H9 (cell line): ENCODE data around the gene INPP5B. TPM values are rescaled to one million over a fixed set of nuclear protein-coding genes. Genes with fewer than 3 reads are reported as not detected.

Source experiments
- DNase-seq: peaks from one replicate; pipeline ENCODE4 v3.0.0-alpha.2; 2017
- H2AFZ ChIP-seq: one replicate; pipeline ENCODE4 v1.6.1; 2013; ENCODE audit warnings: mild to moderate bottlenecking, low read length, control low read depth, moderate library complexity
- H2AK5ac ChIP-seq: 2 replicates; pipeline ENCODE4 v1.6.1; 2013; ENCODE audit warnings: low read length, control low read depth, mixed read lengths; ENCODE audit not compliant: insufficient read length
- H2BK120ac ChIP-seq: one replicate; pipeline ENCODE4 v1.6.1; 2013; ENCODE audit warnings: low read depth, mild to moderate bottlenecking, low read length, control low read depth, inconsistent platforms; ENCODE audit not compliant: poor library complexity, severe bottlenecking
- H2BK12ac ChIP-seq: 2 replicates; pipeline ENCODE4 v1.6.1; 2013; ENCODE audit warnings: low read length, control low read depth, mixed read lengths, low read depth; ENCODE audit not compliant: insufficient read length
- H2BK15ac ChIP-seq: 2 replicates; pipeline ENCODE4 v1.6.1; 2013; ENCODE audit warnings: low read depth, low read length, control low read depth
- H2BK20ac ChIP-seq: one replicate; pipeline ENCODE4 v1.6.1; 2013; ENCODE audit warnings: low read depth, mild to moderate bottlenecking, low read length, control low read depth, inconsistent platforms; ENCODE audit not compliant: poor library complexity, severe bottlenecking
- H2BK5ac ChIP-seq: 2 replicates; pipeline ENCODE4 v1.6.1; 2013; ENCODE audit warnings: low read length, control low read depth, mixed read lengths; ENCODE audit not compliant: insufficient read length
- H3K14ac ChIP-seq: 2 replicates; pipeline ENCODE4 v1.6.1; 2013; ENCODE audit warnings: low read length, control low read depth; ENCODE audit not compliant: insufficient read depth
- H3K18ac ChIP-seq: 2 replicates; pipeline ENCODE4 v1.6.1; 2013; ENCODE audit warnings: low read depth, mild to moderate bottlenecking, mixed read lengths, low read length, control low read depth; ENCODE audit not compliant: insufficient read length
- H3K23ac ChIP-seq: 2 replicates; pipeline ENCODE4 v1.6.1; 2013; ENCODE audit warnings: low read length, control low read depth, mixed read lengths, low read depth; ENCODE audit not compliant: insufficient read length
- H3K23me2 ChIP-seq: 2 replicates; pipeline ENCODE4 v1.6.1; 2013; ENCODE audit warnings: low read depth, mild to moderate bottlenecking, mixed read lengths, low read length, control low read depth; ENCODE audit not compliant: insufficient read length, poor library complexity, severe bottlenecking
- H3K27ac ChIP-seq: 2 replicates; pipeline ENCODE4 v1.5.1; 2013; ENCODE audit warnings: low read length, control low read depth, mixed read lengths, low read depth; ENCODE audit not compliant: insufficient read length
- H3K27me3 ChIP-seq: 2 replicates; pipeline ENCODE4 v1.6.1; 2013; ENCODE audit warnings: low read length, control low read depth, inconsistent platforms; ENCODE audit not compliant: insufficient read depth
- H3K4ac ChIP-seq: 2 replicates; pipeline ENCODE4 v1.6.1; 2013; ENCODE audit warnings: low read depth, mild to moderate bottlenecking, control low read depth, inconsistent platforms, low read length, moderate library complexity
- H3K4me1 ChIP-seq: 2 replicates; pipeline ENCODE4 v1.6.1; 2013; ENCODE audit warnings: low read length, control low read depth, inconsistent platforms; ENCODE audit not compliant: insufficient read depth
- H3K4me2 ChIP-seq: 2 replicates; pipeline ENCODE4 v1.6.1; 2013; ENCODE audit warnings: low read length, control low read depth, mixed read lengths; ENCODE audit not compliant: insufficient read length, insufficient read depth
- H3K56ac ChIP-seq: 2 replicates; pipeline ENCODE4 v1.6.1; 2013; ENCODE audit warnings: low read depth, mild to moderate bottlenecking, mixed read lengths, low read length, control low read depth; ENCODE audit not compliant: insufficient read length
- H3K79me1 ChIP-seq: 2 replicates; pipeline ENCODE4 v1.6.1; 2013; ENCODE audit warnings: low read depth, mild to moderate bottlenecking, moderate library complexity, low read length, control low read depth, inconsistent platforms; ENCODE audit not compliant: insufficient read depth, poor library complexity, severe bottlenecking
- H3K79me2 ChIP-seq: 2 replicates; pipeline ENCODE4 v1.6.1; 2013; ENCODE audit warnings: low read length, control low read depth, inconsistent platforms; ENCODE audit not compliant: insufficient read depth
- H3K9ac ChIP-seq: 2 replicates; pipeline ENCODE4 v1.6.1; 2013; ENCODE audit warnings: low read length, control low read depth, mixed read lengths; ENCODE audit not compliant: insufficient read length; ENCODE audit errors: extremely low read depth
- H3K9me3 ChIP-seq: one replicate; pipeline ENCODE4 v1.6.1; 2013; ENCODE audit warnings: low read depth, low read length, inconsistent platforms; ENCODE audit not compliant: control insufficient read depth
- H3T11ph ChIP-seq: one replicate; pipeline ENCODE4 v1.6.1; 2013; ENCODE audit warnings: mild to moderate bottlenecking, low read length, control low read depth, inconsistent platforms
- H4K20me1 ChIP-seq: one replicate; pipeline ENCODE4 v1.6.1; 2013; ENCODE audit not compliant: control insufficient read depth, insufficient read length, insufficient read depth
- H4K5ac ChIP-seq: 2 replicates; pipeline ENCODE4 v1.6.1; 2013; ENCODE audit warnings: low read depth, mild to moderate bottlenecking, mixed read lengths, low read length, control low read depth; ENCODE audit not compliant: insufficient read length
- H4K8ac ChIP-seq: replicated peaks from 2 replicates; pipeline ENCODE4 v1.6.1; 2013; ENCODE audit warnings: low read length, control low read depth, mixed read lengths, low read depth; ENCODE audit not compliant: insufficient read length
- H4K91ac ChIP-seq: 2 replicates; pipeline ENCODE4 v1.6.1; 2013; ENCODE audit warnings: low read depth, mild to moderate bottlenecking, moderate library complexity, mixed read lengths, low read length, control low read depth; ENCODE audit not compliant: insufficient read length
- H3K27ac Mint-ChIP-seq, 3 experiments: 2 replicates in 2 of 3; 3 replicates in 1 of 3; pipeline ENCODE4 v1.8.0; 2020 to 2021; ENCODE audit warnings: mixed read lengths in 3 of 3, mild to moderate bottlenecking in 1 of 3, moderate library complexity in 1 of 3
- H3K27me3 Mint-ChIP-seq: 2 replicates; pipeline ENCODE4 v1.8.0; 2021; ENCODE audit warnings: low read depth, mild to moderate bottlenecking, moderate library complexity, mixed read lengths
- H3K36me3 Mint-ChIP-seq, 3 experiments: 2 replicates in 2 of 3; 3 replicates in 1 of 3; pipeline ENCODE4 v1.8.0; 2020 to 2021; ENCODE audit warnings: low read depth in 3 of 3, mixed read lengths in 3 of 3; ENCODE audit not compliant: insufficient read depth in 1 of 3
- H3K4me1 Mint-ChIP-seq, 2 experiments: 2 replicates each; pipeline ENCODE4 v1.8.0; 2020; ENCODE audit warnings: mixed read lengths in 2 of 2
- H3K4me3 Mint-ChIP-seq, 2 experiments: 2 replicates in 1 of 2; 3 replicates in 1 of 2; pipeline ENCODE4 v1.8.0; 2020 to 2021; ENCODE audit warnings: mild to moderate bottlenecking in 2 of 2, mixed read lengths in 2 of 2, moderate library complexity in 1 of 2
- H3K9me3 Mint-ChIP-seq, 2 experiments: 2 replicates in 1 of 2; 3 replicates in 1 of 2; pipeline ENCODE4 v1.8.0; 2020; ENCODE audit warnings: mild to moderate bottlenecking in 2 of 2, mixed read lengths in 2 of 2, moderate library complexity in 1 of 2
- WGBS: extraction: QIAGEN DNeasy Blood & Tissue Kit; methylation state at CpG from one replicate; pipeline ENCODE4 v1.1.7; 2013; ENCODE audit warnings: missing lambda C conversion rate, low lambda C conversion rate, mixed read lengths; ENCODE audit not compliant: insufficient read length; ENCODE audit errors: extremely low coverage; 5-methylcytosine and 5-hydroxymethylcytosine counted together
- total RNA-seq: library from RNA; stranded (reverse); gene quantifications from 2 replicates; pipeline ENCODE4 v1.2.1, GENCODE V29; 2021
- TF ChIP-seq, protein P1 (sequence below): fragments of 200-600 bp; sonication (generic); conservative IDR thresholded peaks from 3 replicates; pipeline ENCODE4 v1.8.0; 2021; ENCODE audit warnings: antibody characterized with exemption, mild to moderate bottlenecking

INPP5B gene
- total RNA-seq, 1 experiment from 2014 or later, result 28.2 TPM

DNA sequence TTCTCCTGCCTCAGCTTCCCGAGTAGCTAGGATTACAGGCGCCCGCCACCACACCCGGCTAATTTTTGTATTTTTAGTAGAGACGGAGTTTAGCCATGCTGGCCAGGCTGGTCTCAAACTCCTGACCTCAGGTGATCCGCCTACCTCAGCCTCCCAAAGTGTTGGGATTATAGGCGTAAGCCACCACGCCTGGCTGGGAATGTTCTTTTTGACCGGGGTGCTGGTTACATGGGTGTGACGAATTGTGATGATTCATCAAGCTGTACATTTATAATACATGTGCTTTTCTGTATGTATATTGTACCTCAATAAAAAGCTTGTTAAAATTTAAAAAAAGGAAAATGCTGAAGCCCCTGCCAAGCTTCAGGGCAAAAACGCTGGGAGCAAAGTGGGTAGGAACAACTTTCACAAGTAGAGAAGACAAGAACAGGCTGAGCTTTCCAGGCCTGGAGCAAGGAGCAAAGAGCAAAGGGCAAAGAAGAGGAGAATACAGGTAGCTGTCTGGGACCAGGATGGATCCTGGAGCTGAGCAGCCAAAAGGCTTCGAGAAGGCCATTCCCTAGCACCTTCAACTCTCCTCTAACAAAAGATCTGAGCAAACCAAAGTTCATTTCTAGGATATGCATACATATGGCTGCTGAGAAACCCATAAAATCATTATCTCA lies 118.3 kb downstream of the INPP5B start:
- H3K27me3 ChIP-seq, result no peaks in the 10 kb centered on the region
- H2BK5ac ChIP-seq, result no peak overlapping the region
- H2AFZ ChIP-seq, result no peak overlapping the region
- no peak overlapping the region for H3T11ph ChIP-seq
- H3K56ac ChIP-seq, result no peak overlapping the region
- H3K4me1 Mint-ChIP-seq, result no peaks in the 10 kb centered on the region
- H3K23ac ChIP-seq, result no peak overlapping the region
- H3K4me3 Mint-ChIP-seq, result no peak overlapping the region
- H4K91ac ChIP-seq, result no peak overlapping the region
- peaks cover 5 to 40% (median 24%) of the 10 kb centered on the region in 3 experiments; a peak in 6 of 7 replicates for H3K36me3 Mint-ChIP-seq
- H3K18ac ChIP-seq, result no peak overlapping the region
- no peaks in the 10 kb centered on the region for H3K27me3 Mint-ChIP-seq
- no CpG with 5 or more reads among the region's 12 CpGs for WGBS
- TF ChIP-seq, protein P1, sequence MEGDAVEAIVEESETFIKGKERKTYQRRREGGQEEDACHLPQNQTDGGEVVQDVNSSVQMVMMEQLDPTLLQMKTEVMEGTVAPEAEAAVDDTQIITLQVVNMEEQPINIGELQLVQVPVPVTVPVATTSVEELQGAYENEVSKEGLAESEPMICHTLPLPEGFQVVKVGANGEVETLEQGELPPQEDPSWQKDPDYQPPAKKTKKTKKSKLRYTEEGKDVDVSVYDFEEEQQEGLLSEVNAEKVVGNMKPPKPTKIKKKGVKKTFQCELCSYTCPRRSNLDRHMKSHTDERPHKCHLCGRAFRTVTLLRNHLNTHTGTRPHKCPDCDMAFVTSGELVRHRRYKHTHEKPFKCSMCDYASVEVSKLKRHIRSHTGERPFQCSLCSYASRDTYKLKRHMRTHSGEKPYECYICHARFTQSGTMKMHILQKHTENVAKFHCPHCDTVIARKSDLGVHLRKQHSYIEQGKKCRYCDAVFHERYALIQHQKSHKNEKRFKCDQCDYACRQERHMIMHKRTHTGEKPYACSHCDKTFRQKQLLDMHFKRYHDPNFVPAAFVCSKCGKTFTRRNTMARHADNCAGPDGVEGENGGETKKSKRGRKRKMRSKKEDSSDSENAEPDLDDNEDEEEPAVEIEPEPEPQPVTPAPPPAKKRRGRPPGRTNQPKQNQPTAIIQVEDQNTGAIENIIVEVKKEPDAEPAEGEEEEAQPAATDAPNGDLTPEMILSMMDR, result no peak
- no peaks in the 10 kb centered on the region for H3K4me1 ChIP-seq
- H2BK15ac ChIP-seq, result no peak overlapping the region
- H3K9ac ChIP-seq, result no peak overlapping the region
- H3K4me2 ChIP-seq, result no peak overlapping the region
- no peak overlapping the region for H3K14ac ChIP-seq
- no peak overlapping the region for H2AK5ac ChIP-seq
- no peak overlapping the region for H2BK120ac ChIP-seq
- DNase-seq, result no peak
- no peaks in the 10 kb centered on the region for H3K9me3 Mint-ChIP-seq
- H3K27ac Mint-ChIP-seq, result no peak overlapping the region; a peak in 1 of 7 replicates
- H3K79me2 ChIP-seq, result no peaks in the 10 kb centered on the region
- no peaks in the 10 kb centered on the region for H3K23me2 ChIP-seq
- no peaks in the 10 kb centered on the region for H3K79me1 ChIP-seq
- no peak overlapping the region for H4K5ac ChIP-seq
- H3K4ac ChIP-seq, result no peak overlapping the region
- H3K27ac ChIP-seq, result no peak overlapping the region
- H4K20me1 ChIP-seq, result no peaks in the 10 kb centered on the region
- H2BK12ac ChIP-seq, result no peak overlapping the region
- no peaks in the 10 kb centered on the region for H3K9me3 ChIP-seq
- H4K8ac ChIP-seq, result no peak overlapping the region
- H2BK20ac ChIP-seq, result no peak overlapping the region
